Measurements from ENCODE around the gene KLF7. TPM values are rescaled to one million over a fixed set of nuclear protein-coding genes. Genes with fewer than 3 reads are reported as not detected.
"Not testable (repeated sequence)": the region's sequence is repeated elsewhere in the genome, so short reads cannot be mapped to it uniquely, and the experiment has no call there.

The KLF7 gene
- total RNA-seq, 1 donor from 2014 or later: 54.7 TPM

- DNase-seq (ENCODE audit: low spot score): no peak
These were observed 99.6 kb downstream of the KLF7 start for GRCh38 chr2:207066166-207066565.

GRCh38 chr2:207064128-207064690 is 101.5 kb downstream of the KLF7 start:
- DNase-seq (ENCODE audit: low spot score): no peak

GRCh38 chr2:207061181-207061580 is 104.6 kb downstream of the KLF7 start:
- DNase-seq (ENCODE audit: low spot score): no peak

GRCh38 chr2:207055257-207055656 is 110.5 kb downstream of the KLF7 start:
- DNase-seq (ENCODE audit: low spot score): no peak

GRCh38 chr2:207054521-207054920 is 111.2 kb downstream of the KLF7 start:
- no peak for DNase-seq (ENCODE audit: low spot score)

- no peak for DNase-seq (ENCODE audit: low spot score)
These were observed 114.3 kb downstream of the KLF7 start for GRCh38 chr2:207051385-207051965.

GRCh38 chr2:207049122-207049521 is 116.6 kb downstream of the KLF7 start:
- no peak for DNase-seq (ENCODE audit: low spot score)

GRCh38 chr2:207048416-207048815 is 117.3 kb downstream of the KLF7 start:
- DNase-seq (ENCODE audit: low spot score): no peak

- no peak for DNase-seq (ENCODE audit: low spot score)
These were observed 119.0 kb downstream of the KLF7 start for GRCh38 chr2:207046724-207047123.

- DNase-seq (ENCODE audit: low spot score): no peak
These were observed 120.2 kb downstream of the KLF7 start for GRCh38 chr2:207045531-207045930.

- DNase-seq (ENCODE audit: low spot score): no peak
These were observed 121.1 kb downstream of the KLF7 start for GRCh38 chr2:207044379-207045362.

- DNase-seq (ENCODE audit: low spot score): no peak
These were observed 122.9 kb downstream of the KLF7 start for GRCh38 chr2:207042841-207043240.

GRCh38 chr2:207041786-207042554 is 123.8 kb downstream of the KLF7 start:
- no peak for DNase-seq (ENCODE audit: low spot score)

GRCh38 chr2:207041279-207041678 is 124.5 kb downstream of the KLF7 start:
- DNase-seq (ENCODE audit: low spot score): no peak

- no peak for DNase-seq (ENCODE audit: low spot score)
These were observed 125.1 kb downstream of the KLF7 start for GRCh38 chr2:207040696-207041095.

- DNase-seq (ENCODE audit: low spot score): no peak
These were observed 126.5 kb downstream of the KLF7 start for GRCh38 chr2:207039225-207039624.

GRCh38 chr2:207038299-207038698 is 127.4 kb downstream of the KLF7 start:
- DNase-seq (ENCODE audit: low spot score): no peak

GRCh38 chr2:207037896-207038295 is 127.9 kb downstream of the KLF7 start:
- no peak for DNase-seq (ENCODE audit: low spot score)

- not testable (repeated sequence) for DNase-seq (ENCODE audit: low spot score)
These were observed 128.7 kb downstream of the KLF7 start for GRCh38 chr2:207037023-207037422.

GRCh38 chr2:207035875-207036274 is 129.9 kb downstream of the KLF7 start:
- DNase-seq (ENCODE audit: low spot score): no peak

GRCh38 chr2:207032490-207032889 is 133.3 kb downstream of the KLF7 start:
- DNase-seq (ENCODE audit: low spot score): no peak
